GM23338 (cell line): ENCODE measurements around the gene ZNF497. TPM values are rescaled to one million over a fixed set of nuclear protein-coding genes. Genes with fewer than 3 reads are reported as not detected.

Source experiments
- ATAC-seq: fragments of 200-7000 bp; cut with Tn5 transposase; 3 replicates; pipeline ENCODE4 v1.9.1; 2020
- DNase-seq: peaks from one replicate; pipeline ENCODE4 v3.0.0-alpha.2; 2015; ENCODE audit warnings: low spot score
- H2AFZ ChIP-seq: fragments of 200-600 bp; sonication (generic); 2 replicates; pipeline ENCODE4 v1.8.0; 2016; ENCODE audit warnings: antibody characterized with exemption, mild to moderate bottlenecking, moderate library complexity
- H3F3A ChIP-seq: fragments of 200-600 bp; sonication (generic); replicated peaks from 2 replicates; pipeline ENCODE4 v1.8.0; 2017; ENCODE audit warnings: antibody characterized with exemption, mixed run types, low read depth
- H3K27ac ChIP-seq: fragments of 200-600 bp; sonication (generic); 2 replicates; pipeline ENCODE4 v1.6.1; 2016; ENCODE audit warnings: low read depth
- H3K27me3 ChIP-seq: fragments of 200-600 bp; sonication (generic); 2 replicates; pipeline ENCODE4 v1.8.0; 2016; ENCODE audit warnings: mild to moderate bottlenecking, mixed run types, moderate library complexity; ENCODE audit not compliant: insufficient read depth
- H3K36me3 ChIP-seq: fragments of 200-600 bp; sonication (generic); 2 replicates; pipeline ENCODE4 v1.8.0; 2016; ENCODE audit warnings: mild to moderate bottlenecking; ENCODE audit not compliant: insufficient read depth
- H3K4me1 ChIP-seq: fragments of 200-600 bp; sonication (generic); 2 replicates; pipeline ENCODE4 v1.8.0; 2016; ENCODE audit warnings: mild to moderate bottlenecking, moderate library complexity; ENCODE audit not compliant: insufficient read depth
- H3K4me2 ChIP-seq: fragments of 200-600 bp; sonication (generic); 2 replicates; pipeline ENCODE4 v1.7.1; 2017; ENCODE audit warnings: mixed run types
- H3K4me3 ChIP-seq: fragments of 200-600 bp; sonication (generic); 2 replicates; pipeline ENCODE4 v1.6.1; 2016; ENCODE audit warnings: mixed run types
- H3K79me2 ChIP-seq: fragments of 200-600 bp; sonication (generic); replicated peaks from 2 replicates; pipeline ENCODE4 v1.8.0; 2017; ENCODE audit warnings: mild to moderate bottlenecking; ENCODE audit not compliant: insufficient read depth
- H3K9me2 ChIP-seq: fragments of 200-600 bp; sonication (generic); 2 replicates; pipeline ENCODE4 v1.8.0; 2017; ENCODE audit not compliant: insufficient read depth
- H4K20me1 ChIP-seq: fragments of 200-600 bp; sonication (generic); replicated peaks from 2 replicates; pipeline ENCODE4 v1.8.0; 2017; ENCODE audit warnings: mild to moderate bottlenecking; ENCODE audit not compliant: insufficient read depth
- H3K27ac Mint-ChIP-seq: 2 replicates; pipeline ENCODE4 v1.8.0; 2020; ENCODE audit warnings: inconsistent platforms, mild to moderate bottlenecking, moderate library complexity, mixed read lengths
- H3K27me3 Mint-ChIP-seq: 3 replicates; pipeline ENCODE4 v1.8.0; 2022; ENCODE audit warnings: low read depth, mild to moderate bottlenecking, moderate library complexity, mixed read lengths, inconsistent platforms; ENCODE audit not compliant: insufficient read depth, poor library complexity
- H3K36me3 Mint-ChIP-seq: 3 replicates; pipeline ENCODE4 v1.8.0; 2021; ENCODE audit warnings: low read depth, mild to moderate bottlenecking, inconsistent platforms, moderate library complexity, mixed read lengths
- H3K4me1 Mint-ChIP-seq: 3 replicates; pipeline ENCODE4 v1.8.0; 2020; ENCODE audit warnings: mild to moderate bottlenecking, inconsistent platforms, mixed read lengths
- H3K4me3 Mint-ChIP-seq: 3 replicates; pipeline ENCODE4 v1.8.0; 2021; ENCODE audit warnings: moderate library complexity, mild to moderate bottlenecking, inconsistent platforms, mixed read lengths
- H3K9me3 Mint-ChIP-seq: 3 replicates; pipeline ENCODE4 v1.8.0; 2020; ENCODE audit warnings: moderate library complexity, mild to moderate bottlenecking, inconsistent platforms, mixed read lengths
- CREB1 ChIP-seq: fragments of 250-450 bp; sonication (Bioruptor Pico); IDR thresholded peaks from 2 replicates; pipeline ENCODE4 v1.5.0; 2020; ENCODE audit warnings: low read depth, mild to moderate bottlenecking, moderate library complexity
- CTCF ChIP-seq, 2 experiments: fragments of 200-600 bp in 1 of 2; sonication (generic) in 1 of 2; conservative IDR thresholded peaks; 2 replicates each; pipeline versions ENCODE4 v1.5.1 to v1.6.1; 2016 to 2017; ENCODE audit warnings: antibody characterized with exemption in 2 of 2, low read depth in 2 of 2, mild to moderate bottlenecking in 2 of 2, moderate library complexity in 1 of 2
- ETS1 ChIP-seq: IDR thresholded peaks from 2 replicates; pipeline ENCODE4 v1.6.1; 2016; ENCODE audit warnings: antibody characterized with exemption
- EZH2 ChIP-seq: fragments of 200-600 bp; sonication (generic); IDR thresholded peaks from one replicate; pipeline ENCODE4 v1.8.0; 2017; ENCODE audit warnings: antibody characterized with exemption, mild to moderate bottlenecking, low read depth; ENCODE audit not compliant: unreplicated experiment
- EZH2phosphoT487 ChIP-seq: fragments of 200-600 bp; sonication (generic); IDR thresholded peaks from one replicate; pipeline ENCODE4 v1.8.1; 2018; ENCODE audit warnings: antibody characterized with exemption; ENCODE audit not compliant: unreplicated experiment
- JUNB ChIP-seq: IDR thresholded peaks from one replicate; pipeline ENCODE4 v1.6.1; 2016; ENCODE audit warnings: antibody characterized with exemption; ENCODE audit not compliant: unreplicated experiment
- NANOG ChIP-seq: IDR thresholded peaks from 2 replicates; pipeline ENCODE4 v1.6.1; 2016; ENCODE audit warnings: antibody characterized with exemption, borderline replicate concordance
- POLR2AphosphoS5 ChIP-seq: IDR thresholded peaks from 2 replicates; pipeline ENCODE4 v1.6.1; 2016; ENCODE audit warnings: antibody characterized with exemption, low read depth
- REST ChIP-seq: IDR thresholded peaks from one replicate; pipeline ENCODE4 v1.6.1; 2018; ENCODE audit warnings: antibody characterized with exemption; ENCODE audit not compliant: unreplicated experiment
- STAT1 ChIP-seq: IDR thresholded peaks from one replicate; pipeline ENCODE4 v1.6.1; 2016; ENCODE audit warnings: antibody characterized with exemption; ENCODE audit not compliant: unreplicated experiment
- ZNF114 ChIP-seq: fragments of 250-450 bp; sonication (Bioruptor Pico); IDR thresholded peaks from 2 replicates; pipeline ENCODE4 v1.5.0; 2020; ENCODE audit warnings: mild to moderate bottlenecking, moderate library complexity
- ZNF331 ChIP-seq: fragments of 250-450 bp; sonication (Bioruptor Pico); IDR thresholded peaks from 2 replicates; pipeline ENCODE4 v1.5.0; 2020; ENCODE audit warnings: low read depth, mild to moderate bottlenecking, moderate library complexity
- ZNF462 ChIP-seq: fragments of 250-450 bp; sonication (Bioruptor Pico); IDR thresholded peaks from 2 replicates; pipeline ENCODE4 v1.5.0; 2020; ENCODE audit warnings: mild to moderate bottlenecking, moderate library complexity
- polyA plus RNA-seq: library from polyadenylated mRNA; unstranded; fragments of >200 nt; fragmentation: Nextera tagmentation; extraction: Ambion mirVana; gene quantifications from 2 replicates; pipeline ENCODE4 v1.2.1, GENCODE V29; 2016
- total RNA-seq: library from RNA; depleted of rRNA; stranded (reverse); fragments of >200 nt; shearing (Covaris generic); gene quantifications from 2 replicates; pipeline ENCODE4 v1.2.3, GENCODE V29; 2014

Gene ZNF497
- total and polyA plus RNA-seq, 2 experiments from 2014 or later: 0.44 to 2.0 TPM

GRCh38 chr19:58386576-58387337 lies 24.2 kb upstream of the ZNF497 start, which contains the start of gene RPS5:
Gene RPS5, plus strand, starts transcription at chr19:58387269. Its CDS starts 869 bp downstream, at chr19:58388138.
- H3K4me2 ChIP-seq: peak within 1 kb of the TSS; percentile 99
- H3K36me3 ChIP-seq: peaks cover 31% of the 10 kb centered on the region
- Mint-ChIP-seq H3K4me1 (peaks cover 25% of the 10 kb centered on the region), H3K27ac (peak within 1 kb of the TSS; percentile 98), H3K27me3 (peaks cover 20% of the 10 kb centered on the region), H3K9me3 (peaks cover 3% of the 10 kb centered on the region; the same call in 2 of the 3 replicates), H3K36me3 (peaks cover 47% of the 10 kb centered on the region), H3K4me3 (peak within 1 kb of the TSS; percentile 99)
- peak; percentile 99 for DNase-seq
- H3F3A ChIP-seq: peaks cover 38% of the 10 kb centered on the region
- TF ChIP-seq NANOG (no peak), EZH2 (no peak), ZNF114 (no peak), REST (no peak), STAT1 (no peak), EZH2phosphoT487 (no peak), CREB1 (peak; percentile 85), POLR2AphosphoS5 (peak; percentile 80), JUNB (no peak), CTCF (conservative IDR thresholded peaks at IDR 0.05; ENCODE audit: low read depth in 2 of 2) (no peak), ZNF462 (CRISPR knock-in tag) (no peak), ZNF331 (CRISPR knock-in tag) (no peak), ETS1 (peak; percentile 91; the same call in 1 of the 2 replicates)
- no peaks in the 10 kb centered on the region for H3K9me2 ChIP-seq
- peaks cover 36% of the 10 kb centered on the region for H4K20me1 ChIP-seq
- H3K79me2 ChIP-seq: peaks cover 46% of the 10 kb centered on the region
- H3K4me1 ChIP-seq: peaks cover 13% of the 10 kb centered on the region
- peak within 1 kb of the TSS; percentile 94 for H3K27ac ChIP-seq
- peak within 1 kb of the TSS; percentile 87 for H3K4me3 ChIP-seq
- H2AFZ ChIP-seq: peak within 1 kb of the TSS; percentile 1
- H3K27me3 ChIP-seq: no peaks in the 10 kb centered on the region
- ATAC-seq: peak; percentile 89
